HepG2 (cell line): Measurements from ENCODE around the gene LRRC3B. TPM values are rescaled to one million over a fixed set of nuclear protein-coding genes. Genes with fewer than 3 reads are reported as not detected.

Experiments used
- ATAC-seq: fragments of 200-7000 bp; cut with Tn5 transposase; 3 replicates; pipeline ENCODE4 v1.9.1; 2020; ENCODE audit warnings: mild to moderate bottlenecking, moderate library complexity
- BruUV-seq: library from RNA; stranded (reverse); fragments of 400-500 nt; replicated peaks from 2 replicates; lab custom pipeline; 2021; lab: Mats Ljungman, UMichigan
- CTCF ChIA-PET: fragments of 300-600 bp; formaldehyde crosslinking; extraction: SDS; loops from one replicate; lab custom pipeline; 2021; ENCODE audit warnings: low total read pairs, inconsistent platforms, low intra/inter-chr PET ratio; lab: Yijun Ruan, JAX
- POLR2A ChIA-PET: fragments of 350-600 bp; sonication (Branson Sonifier 250); formaldehyde crosslinking; loops from one replicate; lab custom pipeline; 2020; ENCODE audit warnings: antibody characterized with exemption, inconsistent platforms; lab: Yijun Ruan, JAX
- DNase-seq: peaks from one replicate; pipeline ENCODE4 v3.0.0-alpha.2; 2015; ENCODE audit warnings: low spot score
- FAIRE-seq: peaks from 3 replicates; lab custom pipeline; 2011; peaks lifted over from hg19 to GRCh38; lab: Jason Lieb, UNC
- H2AFZ ChIP-seq: one replicate; pipeline ENCODE4 v1.6.1; 2011; ENCODE audit warnings: low read length, inconsistent platforms
- H3K27ac ChIP-seq: fragments of 300-600 bp; 3 replicates; pipeline ENCODE4 v1.8.0; 2011; ENCODE audit warnings: mixed run types, mild to moderate bottlenecking, mixed read lengths, low read length, inconsistent platforms; ENCODE audit not compliant: insufficient read depth; ENCODE audit errors: extremely low read length
- H3K27me3 ChIP-seq, 2 experiments: fragments of 200-600 bp in 1 of 2; 2 replicates in 1 of 2; 3 replicates in 1 of 2; pipeline versions ENCODE4 v1.6.0 to v1.8.0; 2011; ENCODE audit warnings: low read length in 2 of 2, mild to moderate bottlenecking in 2 of 2, moderate library complexity in 2 of 2, inconsistent platforms in 1 of 2; ENCODE audit not compliant: insufficient read depth in 2 of 2, control insufficient read depth in 1 of 2
- H3K36me3 ChIP-seq, 2 experiments: fragments of 200-600 bp in 1 of 2; replicated peaks in 1 of 2; 2 replicates in 1 of 2; 3 replicates in 1 of 2; pipeline versions ENCODE4 v1.5.1 to v1.8.0; 2011; ENCODE audit warnings: low read length in 2 of 2, inconsistent platforms in 1 of 2; ENCODE audit not compliant: insufficient read depth in 2 of 2, control insufficient read depth in 1 of 2
- H3K4me1 ChIP-seq: 2 replicates; pipeline ENCODE4 v1.5.1; 2012; ENCODE audit warnings: low read length, inconsistent platforms; ENCODE audit not compliant: insufficient read depth
- H3K4me2 ChIP-seq: 2 replicates; pipeline ENCODE4 v1.6.0; 2011; ENCODE audit warnings: low read depth, low read length, inconsistent platforms
- H3K4me3 ChIP-seq, 3 experiments: fragments of 200-600 bp in 1 of 3; sonication (generic), shearing (Covaris generic) in 1 of 3; replicated peaks in 1 of 3; 2 replicates each; pipeline ENCODE4 v1.5.1; 2011 to 2016; ENCODE audit warnings: low read length in 3 of 3, inconsistent platforms in 2 of 3, low read depth in 2 of 3, mild to moderate bottlenecking in 2 of 3, control low read depth in 1 of 3, mixed read lengths in 1 of 3; ENCODE audit not compliant: insufficient read depth in 1 of 3
- H3K79me2 ChIP-seq: one replicate; pipeline ENCODE4 v1.6.1; 2011; ENCODE audit warnings: low read length, inconsistent platforms; ENCODE audit not compliant: insufficient read depth
- H3K9ac ChIP-seq: 2 replicates; pipeline ENCODE4 v1.6.0; 2011; ENCODE audit warnings: mild to moderate bottlenecking, low read depth, low read length, inconsistent platforms; ENCODE audit not compliant: insufficient read depth
- H3K9me3 ChIP-seq: 2 replicates; pipeline ENCODE4 v1.5.1; 2012; ENCODE audit warnings: mild to moderate bottlenecking, low read length
- H4K20me1 ChIP-seq: 2 replicates; pipeline ENCODE4 v1.6.0; 2011; ENCODE audit warnings: inconsistent platforms, mild to moderate bottlenecking, low read length, moderate library complexity; ENCODE audit not compliant: insufficient read depth
- MAFF ChIP-seq: IDR thresholded peaks from 2 replicates; pipeline ENCODE4 v1.6.1; 2011; ENCODE audit warnings: low read depth, low read length, improper control_type of control experiment
- MAFK ChIP-seq, 2 experiments: IDR thresholded peaks in 1 of 2; conservative IDR thresholded peaks in 1 of 2; 2 replicates each; pipeline ENCODE4 v1.6.1; 2011; ENCODE audit warnings: improper control_type of control experiment in 2 of 2, low read length in 2 of 2
- TCF12 ChIP-seq, 2 experiments: fragments of 450-650 bp in 1 of 2; sonication (generic) in 1 of 2; formaldehyde crosslinking in 1 of 2; IDR thresholded peaks; 2 replicates each; pipeline versions ENCODE4 v1.6.1 to v1.8.0; 2017 to 2022; ENCODE audit warnings: antibody characterized with exemption in 1 of 2, mild to moderate bottlenecking in 1 of 2, missing genetic modification reagents in 1 of 2, moderate library complexity in 1 of 2
- TGIF2 ChIP-seq: IDR thresholded peaks from 2 replicates; pipeline ENCODE4 v1.6.1; 2016; ENCODE audit warnings: control low read depth, missing compliant biosample characterization
- ZNF18 ChIP-seq: sonication (generic); formaldehyde crosslinking; IDR thresholded peaks from 2 replicates; pipeline ENCODE4 v1.8.0; 2022; ENCODE audit warnings: mild to moderate bottlenecking, missing genetic modification reagents; ENCODE audit not compliant: insufficient replicate concordance
- ZNF660 ChIP-seq: sonication (generic); formaldehyde crosslinking; IDR thresholded peaks from 2 replicates; pipeline ENCODE4 v1.5.1; 2020; ENCODE audit warnings: mild to moderate bottlenecking, low read depth, missing genetic modification reagents, borderline replicate concordance
- ZNF75D ChIP-seq: sonication (generic); formaldehyde crosslinking; IDR thresholded peaks from 2 replicates; pipeline ENCODE4 v1.8.1; 2023; ENCODE audit warnings: missing genetic modification reagents, mild to moderate bottlenecking, borderline replicate concordance
- ZNF766 ChIP-seq: sonication (generic); formaldehyde crosslinking; IDR thresholded peaks from 2 replicates; pipeline ENCODE4 v1.5.0; 2020; ENCODE audit warnings: missing genetic modification reagents, borderline replicate concordance
- ZSCAN20 ChIP-seq: sonication (generic); formaldehyde crosslinking; IDR thresholded peaks from 2 replicates; pipeline ENCODE4 v1.4.0; 2020; ENCODE audit warnings: missing genetic modification reagents, mild to moderate bottlenecking, borderline replicate concordance
- WGBS: methylation state at CpG from one replicate; pipeline ENCODE4 v1.1.6; 2017; ENCODE audit warnings: low lambda C conversion rate; 5-methylcytosine and 5-hydroxymethylcytosine counted together
- in situ Hi-C: cut with HindIII; loops from 2 replicates; pipeline ENCODE4 v1.10.0; 2017; ENCODE audit warnings: low pct_unique_long_range_greater_than_20kb; ENCODE audit not compliant: extremely low pct_ligation_motif_present
- intact Hi-C: fragments of 100-400 bp; cut with micrococcal nuclease; formaldehyde crosslinking; loops from one replicate; pipeline ENCODE4 v1.10.0; 2022; ENCODE audit not compliant: unreplicated experiment
- polyA plus RNA-seq, 8 experiments: library from polyadenylated mRNA; depleted of rRNA in 3 of 8; stranded (reverse) in 7 of 8; unstranded in 1 of 8; fragments of >200 nt; fragmentation: Illumina TruSeq in 4 of 8; extraction: Trizol in 4 of 8; gene quantifications; 2 replicates each; pipeline versions ENCODE4 v1.2.1 to v1.2.3, GENCODE V29; 2011 to 2016; ENCODE audit warnings: low read depth in 4 of 8, missing spikeins in 1 of 8, mixed read lengths in 1 of 8; ENCODE audit not compliant: insufficient read depth in 1 of 8
- total RNA-seq, 5 experiments: library from RNA; depleted of rRNA; stranded (reverse); fragments of >200 nt; fragmentation: Illumina TruSeq; extraction: Trizol; gene quantifications; 2 replicates each; pipeline ENCODE4 v1.2.3, GENCODE V29; 2016; ENCODE audit warnings: low read depth in 1 of 5

LRRC3B gene
- total and polyA plus RNA-seq, 2 of the 13 experiments (the other 11 are each of a cell fraction or from before 2014, with no cell fraction given), result not detected

DNA sequence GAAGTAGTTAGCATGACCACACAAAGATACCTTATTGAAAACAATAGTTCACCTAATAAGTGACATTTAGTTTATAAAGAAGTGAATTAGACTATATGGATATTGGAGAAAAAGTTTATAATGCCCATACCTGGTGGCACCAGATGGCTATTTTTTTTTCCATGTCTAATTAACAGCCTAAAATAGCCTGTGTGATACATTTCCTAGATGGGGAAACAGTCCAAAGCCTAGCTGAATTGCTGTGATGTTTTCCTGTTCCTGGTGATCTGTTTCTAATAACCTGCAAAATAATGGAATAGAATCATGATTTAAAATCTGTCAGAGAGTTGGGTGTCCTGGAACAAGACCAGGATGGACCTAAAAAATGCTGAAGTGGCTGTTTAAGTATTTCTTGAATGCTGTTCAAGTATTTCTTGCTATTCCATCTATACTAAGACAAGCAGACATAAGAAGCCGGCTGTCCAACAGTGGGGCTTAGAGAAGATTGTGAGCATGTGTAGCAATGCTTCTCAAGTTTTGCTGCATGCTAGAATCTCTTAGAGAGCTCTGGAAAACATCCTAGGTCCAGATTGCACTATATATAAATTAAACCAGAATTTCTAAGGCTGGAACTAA, 31.3 kb downstream of the LRRC3B start:
- 50% methylated on average over 1 of the region's 1 CpG for WGBS
- Histone ChIP-seq H2AFZ (no peak overlapping the region), H3K36me3 (no peaks in the 10 kb centered on the region), H3K9ac (no peak overlapping the region), H4K20me1 (no peaks in the 10 kb centered on the region), H3K79me2 (no peaks in the 10 kb centered on the region), H3K27ac (no peak overlapping the region), H3K4me1 (no peaks in the 10 kb centered on the region), H3K4me3 (no peak overlapping the region), H3K4me2 (no peak overlapping the region), H3K9me3 (no peaks in the 10 kb centered on the region), H3K27me3 (no peaks in the 10 kb centered on the region)
- ChIA-PET CTCF (no interaction called here), POLR2A (no interaction called here)
- FAIRE-seq, result no peak
- no peak for DNase-seq
- no peak for ATAC-seq
- TF ChIP-seq ZNF75D, result no peak
- peak; percentile 56 to 70; a peak in 3 of 4 replicates for TF ChIP-seq MAFK (conservative IDR thresholded peaks at IDR 0.05 in 1 of 2, IDR thresholded peaks at IDR 0.05 in 1 of 2; ENCODE audit: low read length in 2 of 2)
- TF ChIP-seq TGIF2, result no peak
- no peak for TF ChIP-seq TCF12 (IDR thresholded peaks at IDR 0.05)
- TF ChIP-seq TCF12 (CRISPR knock-in tag; IDR thresholded peaks at IDR 0.05), result no peak
- no peak for TF ChIP-seq ZNF18
- no peak for TF ChIP-seq ZNF660 (CRISPR knock-in tag)
- TF ChIP-seq ZSCAN20 (CRISPR knock-in tag), result no peak
- no peak for TF ChIP-seq ZNF766
- TF ChIP-seq MAFF, result peak; percentile 62
- BruUV-seq, result no TSS peak
- in situ Hi-C loops, result no loop called here
- intact Hi-C loops, result no loop called here
